ENCODE measurements around the gene KRT86.
A peak's percentile ranks its signal among the peaks of the same experiment; 100 is the strongest.
"Not testable (repeated sequence)": the region's sequence is repeated elsewhere in the genome, so short reads cannot be mapped to it uniquely, and the experiment has no call there.

Gene KRT86

DNA sequence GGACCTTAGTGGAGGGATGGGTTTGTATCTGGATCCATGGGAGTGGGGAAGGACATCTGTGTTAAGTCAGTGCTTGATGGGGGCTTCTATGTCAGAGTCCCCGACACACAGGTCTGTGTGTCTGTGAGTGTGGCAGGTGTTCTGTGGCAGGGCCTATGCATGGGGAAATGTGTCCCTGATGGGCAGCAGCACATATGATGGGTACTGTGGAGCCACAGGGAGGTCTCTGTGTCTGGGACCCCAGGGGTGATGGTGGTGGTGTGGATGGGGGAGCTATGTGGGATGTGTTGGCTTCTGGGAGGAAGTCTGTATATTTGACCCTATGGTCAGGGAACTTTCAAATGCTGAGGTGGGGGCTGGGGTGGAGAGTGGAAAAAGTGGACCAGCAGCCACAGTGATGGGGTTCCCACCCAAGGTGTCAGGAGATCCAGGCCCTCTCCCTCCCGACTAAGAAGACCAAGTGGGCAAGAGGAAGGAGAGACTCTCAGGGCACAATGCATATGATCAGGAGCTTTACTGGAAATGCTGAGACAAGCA, 24.9 kb upstream of the KRT86 start:
- no peak overlapping the region for H3K4me3 ChIP-seq (ENCODE audit: low read depth, low read length)
- DNase-seq (ENCODE audit: low read depth) = no peak
- TF ChIP-seq, protein P1, sequence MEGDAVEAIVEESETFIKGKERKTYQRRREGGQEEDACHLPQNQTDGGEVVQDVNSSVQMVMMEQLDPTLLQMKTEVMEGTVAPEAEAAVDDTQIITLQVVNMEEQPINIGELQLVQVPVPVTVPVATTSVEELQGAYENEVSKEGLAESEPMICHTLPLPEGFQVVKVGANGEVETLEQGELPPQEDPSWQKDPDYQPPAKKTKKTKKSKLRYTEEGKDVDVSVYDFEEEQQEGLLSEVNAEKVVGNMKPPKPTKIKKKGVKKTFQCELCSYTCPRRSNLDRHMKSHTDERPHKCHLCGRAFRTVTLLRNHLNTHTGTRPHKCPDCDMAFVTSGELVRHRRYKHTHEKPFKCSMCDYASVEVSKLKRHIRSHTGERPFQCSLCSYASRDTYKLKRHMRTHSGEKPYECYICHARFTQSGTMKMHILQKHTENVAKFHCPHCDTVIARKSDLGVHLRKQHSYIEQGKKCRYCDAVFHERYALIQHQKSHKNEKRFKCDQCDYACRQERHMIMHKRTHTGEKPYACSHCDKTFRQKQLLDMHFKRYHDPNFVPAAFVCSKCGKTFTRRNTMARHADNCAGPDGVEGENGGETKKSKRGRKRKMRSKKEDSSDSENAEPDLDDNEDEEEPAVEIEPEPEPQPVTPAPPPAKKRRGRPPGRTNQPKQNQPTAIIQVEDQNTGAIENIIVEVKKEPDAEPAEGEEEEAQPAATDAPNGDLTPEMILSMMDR (IDR thresholded peaks at IDR 0.05; ENCODE audit: low read depth, low read length, missing control alignments) = no peak

GRCh38 chr12:52250048-52250990, 24.1 kb upstream of the KRT86 start:
- TF ChIP-seq, protein P1 (IDR thresholded peaks at IDR 0.05; ENCODE audit: low read depth, low read length, missing control alignments) = no peak
- DNase-seq (ENCODE audit: low read depth) = no peak
- H3K4me3 ChIP-seq (ENCODE audit: low read depth, low read length) = no peak overlapping the region

- TF ChIP-seq, protein P1 (IDR thresholded peaks at IDR 0.05; ENCODE audit: low read depth, low read length, missing control alignments) = no peak
- no peak for DNase-seq (ENCODE audit: low read depth)
- H3K4me3 ChIP-seq (ENCODE audit: low read depth, low read length) = no peak overlapping the region
Observed at GRCh38 chr12:52251367-52252051, 22.9 kb upstream of the KRT86 start.

GRCh38 chr12:52252175-52252615, 22.2 kb upstream of the KRT86 start:
- H3K4me3 ChIP-seq (ENCODE audit: low read depth, low read length); DNase-seq (ENCODE audit: low read depth): not testable (repeated sequence)
- TF ChIP-seq, protein P1 (IDR thresholded peaks at IDR 0.05; ENCODE audit: low read depth, low read length, missing control alignments) = peak; percentile 35

- TF ChIP-seq, protein P1 (IDR thresholded peaks at IDR 0.05; ENCODE audit: low read depth, low read length, missing control alignments) = no peak
- no peak overlapping the region for H3K4me3 ChIP-seq (ENCODE audit: low read depth, low read length)
- no peak for DNase-seq (ENCODE audit: low read depth)
Observed at GRCh38 chr12:52252728-52253343, 21.6 kb upstream of the KRT86 start.

DNA sequence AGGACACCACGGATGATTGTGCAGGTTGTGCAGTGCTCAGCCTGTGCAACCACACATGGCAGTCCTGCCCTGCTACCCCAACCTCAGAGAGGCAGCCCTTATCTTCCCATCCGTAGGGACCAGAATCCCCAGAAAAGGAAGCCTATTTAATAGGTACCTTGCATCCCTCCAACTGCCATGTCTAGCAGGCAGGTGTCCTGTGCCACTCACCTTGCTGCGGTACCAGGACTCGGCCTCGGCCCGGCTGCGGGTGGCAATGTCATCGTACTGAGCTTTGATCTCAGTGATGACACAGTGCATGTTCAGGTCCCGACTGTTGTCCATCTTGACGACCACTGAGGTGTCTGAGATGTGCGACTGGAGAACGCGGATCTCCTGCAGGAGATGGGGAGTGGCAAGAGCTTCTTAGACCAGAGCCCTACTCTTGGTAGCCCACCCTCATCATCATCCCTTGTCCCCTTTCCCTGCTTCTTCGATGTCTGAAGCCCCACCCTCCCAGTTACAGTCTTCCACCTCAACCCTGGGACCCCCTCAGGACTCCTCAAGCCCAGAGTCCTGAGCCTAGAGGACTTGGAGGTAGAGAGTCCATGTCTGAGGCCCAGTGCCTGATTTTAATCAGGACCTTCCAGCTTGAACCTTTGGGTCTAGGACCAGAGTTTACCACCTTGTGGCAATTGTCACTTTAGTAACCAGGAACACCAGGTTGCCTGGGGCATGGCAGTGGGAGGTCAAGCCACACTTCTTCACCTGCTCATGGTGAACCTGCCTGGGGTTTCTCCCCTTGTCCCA, 20.9 kb upstream of the KRT86 start:
- no peak overlapping the region for H3K4me3 ChIP-seq (ENCODE audit: low read depth, low read length)
- TF ChIP-seq, protein P1 (IDR thresholded peaks at IDR 0.05; ENCODE audit: low read depth, low read length, missing control alignments) = no peak
- no peak for DNase-seq (ENCODE audit: low read depth)
